OCI-LY7 (cell line): ENCODE results near the gene TTLL5. TPM values are rescaled to one million over a fixed set of nuclear protein-coding genes. Genes with fewer than 3 reads are reported as not detected.

Source experiments
- BruUV-seq: library from RNA; stranded (reverse); fragments of 400-500 nt; replicated peaks from 2 replicates; lab custom pipeline; 2021; lab: Mats Ljungman, UMichigan
- CTCF ChIA-PET: fragments of 300-600 bp; sonication (Branson Sonifier 250); formaldehyde crosslinking; loops from one replicate; lab custom pipeline; 2022; ENCODE audit warnings: antibody characterized with exemption; ENCODE audit not compliant: unreplicated experiment; lab: Charles Lee
- POLR2A ChIA-PET: fragments of 300-600 bp; sonication (Branson Sonifier 250); formaldehyde crosslinking; loops from one replicate; lab custom pipeline; 2022; ENCODE audit warnings: antibody characterized with exemption; lab: Charles Lee
- DNase-seq: peaks from one replicate; pipeline ENCODE4 v3.0.0-alpha.2; 2015; ENCODE audit warnings: low spot score
- H2AFZ ChIP-seq: fragments of 200-600 bp; sonication (generic), shearing (Covaris generic); 2 replicates; pipeline ENCODE4 v1.6.1; 2014; ENCODE audit warnings: mild to moderate bottlenecking, antibody characterized with exemption, low read length, moderate library complexity
- H3K27ac ChIP-seq: fragments of 200-600 bp; sonication (generic); 2 replicates; pipeline ENCODE4 v1.5.1; 2014; ENCODE audit warnings: mixed run types, low read depth, mild to moderate bottlenecking, moderate library complexity, low read length, inconsistent platforms; ENCODE audit not compliant: poor library complexity, severe bottlenecking
- H3K36me3 ChIP-seq: fragments of 200-600 bp; sonication (generic); 2 replicates; pipeline ENCODE4 v1.6.1; 2014; ENCODE audit warnings: mild to moderate bottlenecking, antibody characterized with exemption, low read length, moderate library complexity, mixed read lengths; ENCODE audit not compliant: insufficient read depth
- H3K4me1 ChIP-seq: fragments of 200-600 bp; sonication (generic); 2 replicates; pipeline ENCODE4 v1.5.1; 2014; ENCODE audit warnings: mild to moderate bottlenecking, low read length; ENCODE audit not compliant: insufficient read depth, poor library complexity, severe bottlenecking
- H3K4me2 ChIP-seq: fragments of 200-600 bp; sonication (generic); 2 replicates; pipeline ENCODE4 v1.6.1; 2014; ENCODE audit warnings: mild to moderate bottlenecking, low read length
- H3K4me3 ChIP-seq: fragments of 200-600 bp; sonication (generic); 2 replicates; pipeline ENCODE4 v1.5.1; 2014; ENCODE audit warnings: mild to moderate bottlenecking, low read depth, low read length; ENCODE audit not compliant: poor library complexity, severe bottlenecking
- H3K79me2 ChIP-seq: fragments of 200-600 bp; sonication (generic); 2 replicates; pipeline ENCODE4 v1.6.1; 2016; ENCODE audit warnings: low read depth, mild to moderate bottlenecking, low read length, moderate library complexity, mixed read lengths; ENCODE audit not compliant: insufficient read depth
- H3K9me2 ChIP-seq: fragments of 200-600 bp; sonication (generic); 2 replicates; pipeline ENCODE4 v1.6.1; 2016; ENCODE audit warnings: mild to moderate bottlenecking, low read length, mixed read lengths; ENCODE audit not compliant: insufficient read depth
- H3K9me3 ChIP-seq: fragments of 200-600 bp; sonication (generic); 2 replicates; pipeline ENCODE4 v1.6.1; 2014; ENCODE audit warnings: mild to moderate bottlenecking, mixed run types, low read length, mixed read lengths
- H4K20me1 ChIP-seq: fragments of 200-600 bp; sonication (generic); 2 replicates; pipeline ENCODE4 v1.6.1; 2014; ENCODE audit warnings: mild to moderate bottlenecking, antibody characterized with exemption, low read length, moderate library complexity, mixed read lengths; ENCODE audit not compliant: insufficient read depth
- EZH2phosphoT487 ChIP-seq: fragments of 200-600 bp; sonication (generic); IDR thresholded peaks from 2 replicates; pipeline ENCODE4 v1.6.1; 2018; ENCODE audit warnings: low read depth, borderline replicate concordance, mild to moderate bottlenecking, mixed run types, antibody characterized with exemption, low read length, moderate library complexity, mixed read lengths
- intact Hi-C: fragments of 100-400 bp; cut with micrococcal nuclease; formaldehyde crosslinking; loops from one replicate; pipeline ENCODE4 v1.10.0; 2022; ENCODE audit not compliant: unreplicated experiment
- total RNA-seq, 2 experiments: library from RNA; depleted of rRNA in 1 of 2; stranded (reverse); fragments of >200 nt in 1 of 2; shearing (Covaris generic) in 1 of 2; gene quantifications; 2 replicates each; pipeline ENCODE4 v1.2.3, GENCODE V29; 2014 to 2022
- TF ChIP-seq, protein P1 (sequence below): fragments of 200-600 bp; sonication (generic); conservative IDR thresholded peaks from 2 replicates; pipeline ENCODE4 v1.5.1; 2014; ENCODE audit warnings: mild to moderate bottlenecking, antibody characterized with exemption, low read length, moderate library complexity, mixed read lengths

The TTLL5 gene
- total RNA-seq, 2 experiments from 2014 or later: 34.3 to 55.6 TPM

DNA sequence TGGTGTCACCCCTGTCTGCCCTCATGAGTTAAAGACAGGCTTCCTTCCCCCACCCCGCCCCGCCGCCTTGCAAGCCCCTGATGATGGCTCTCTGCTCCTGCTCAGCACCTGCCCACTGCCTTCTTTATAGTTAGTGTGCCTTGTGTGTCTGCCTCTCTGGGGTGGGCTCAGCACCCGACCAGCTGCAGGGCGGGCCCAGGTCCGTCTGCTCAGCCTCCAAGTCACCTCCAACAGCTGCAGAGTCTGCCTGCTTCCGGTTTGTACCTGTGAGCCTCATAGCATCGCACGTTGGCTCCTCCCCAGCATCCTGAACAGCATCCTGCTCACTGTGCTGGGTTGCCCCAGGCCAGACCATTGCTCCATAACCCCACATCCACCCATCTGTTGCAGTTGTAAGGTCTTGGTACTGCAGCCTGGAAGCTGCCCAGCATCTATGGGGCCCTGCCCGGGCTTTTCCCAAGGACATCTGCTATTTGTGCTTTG, 317.2 kb downstream of the TTLL5 start:
- BruUV-seq: no TSS peak
- Histone ChIP-seq H3K4me1 (peaks cover 54% of the 10 kb centered on the region), H3K36me3 (no peaks in the 10 kb centered on the region), H3K9me2 (no peaks in the 10 kb centered on the region), H3K27ac (no peak overlapping the region), H3K4me3 (no peak overlapping the region), H4K20me1 (no peaks in the 10 kb centered on the region), H3K9me3 (no peaks in the 10 kb centered on the region), H2AFZ (peak overlapping the region; percentile 13; the same call in 1 of the 2 replicates), H3K79me2 (no peaks in the 10 kb centered on the region), H3K4me2 (peak overlapping the region; percentile 65)
- peak; percentile 75 for DNase-seq
- intact Hi-C loops: loop anchor here (2.0 kb wide), 1 partner anchor 17 kb away; no protein-coding TSS in a partner anchor
- TF ChIP-seq, protein P1, sequence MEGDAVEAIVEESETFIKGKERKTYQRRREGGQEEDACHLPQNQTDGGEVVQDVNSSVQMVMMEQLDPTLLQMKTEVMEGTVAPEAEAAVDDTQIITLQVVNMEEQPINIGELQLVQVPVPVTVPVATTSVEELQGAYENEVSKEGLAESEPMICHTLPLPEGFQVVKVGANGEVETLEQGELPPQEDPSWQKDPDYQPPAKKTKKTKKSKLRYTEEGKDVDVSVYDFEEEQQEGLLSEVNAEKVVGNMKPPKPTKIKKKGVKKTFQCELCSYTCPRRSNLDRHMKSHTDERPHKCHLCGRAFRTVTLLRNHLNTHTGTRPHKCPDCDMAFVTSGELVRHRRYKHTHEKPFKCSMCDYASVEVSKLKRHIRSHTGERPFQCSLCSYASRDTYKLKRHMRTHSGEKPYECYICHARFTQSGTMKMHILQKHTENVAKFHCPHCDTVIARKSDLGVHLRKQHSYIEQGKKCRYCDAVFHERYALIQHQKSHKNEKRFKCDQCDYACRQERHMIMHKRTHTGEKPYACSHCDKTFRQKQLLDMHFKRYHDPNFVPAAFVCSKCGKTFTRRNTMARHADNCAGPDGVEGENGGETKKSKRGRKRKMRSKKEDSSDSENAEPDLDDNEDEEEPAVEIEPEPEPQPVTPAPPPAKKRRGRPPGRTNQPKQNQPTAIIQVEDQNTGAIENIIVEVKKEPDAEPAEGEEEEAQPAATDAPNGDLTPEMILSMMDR: no peak
- TF ChIP-seq EZH2phosphoT487: no peak
- ChIA-PET CTCF (interaction anchor here (0.5 to 1.8 kb wide), 3 partner anchors 72 to 1051 kb away, joined by 3 to 12 read pairs (median 5); no protein-coding TSS in a partner anchor), POLR2A (no interaction called here)

- peaks cover 54% of the 10 kb centered on the region for H3K4me1 ChIP-seq
- DNase-seq: peak; percentile 36
- H3K9me3 ChIP-seq: no peaks in the 10 kb centered on the region
- H2AFZ ChIP-seq: no peak overlapping the region
- no peaks in the 10 kb centered on the region for H4K20me1 ChIP-seq
- POLR2A ChIA-PET: interaction anchor here (0.6 to 0.9 kb wide), 2 partner anchors 71 to 803 kb away, joined by 3 read pairs; no protein-coding TSS in a partner anchor
- no TSS peak for BruUV-seq
- H3K4me2 ChIP-seq: peak overlapping the region; percentile 65; the same call in 1 of the 2 replicates
- no peaks in the 10 kb centered on the region for H3K36me3 ChIP-seq
- CTCF ChIA-PET: interaction anchor here (1.4 to 1.8 kb wide), 2 partner anchors 72 to 268 kb away, joined by 3 to 12 read pairs; no protein-coding TSS in a partner anchor
- H3K9me2 ChIP-seq: no peaks in the 10 kb centered on the region
- H3K79me2 ChIP-seq: no peaks in the 10 kb centered on the region
- intact Hi-C loops: loop anchor here (2.0 kb wide), 1 partner anchor 18 kb away; no protein-coding TSS in a partner anchor
- H3K27ac ChIP-seq: no peak overlapping the region
- TF ChIP-seq, protein P1: peak; percentile 82
- TF ChIP-seq EZH2phosphoT487: no peak
- no peak overlapping the region for H3K4me3 ChIP-seq
These were observed 318.1 kb downstream of the TTLL5 start for GRCh38 chr14:75979071-75979571.
